ENCODE data around the gene ATP13A4. TPM values are rescaled to one million over a fixed set of nuclear protein-coding genes. Genes with fewer than 3 reads are reported as not detected.

Gene ATP13A4
- total and polyA plus RNA-seq, 8 donors: 48.4 to 262 (median 60.2) TPM

- H3K27me3 ChIP-seq: no peaks in the 10 kb centered on the region
- H3K4me1 ChIP-seq: no peaks in the 10 kb centered on the region
- ATAC-seq (peak; percentile 27), DNase-seq (peak in 1 of 4 donors; percentile 15)
- no peak for TF ChIP-seq CTCF (IDR thresholded peaks at IDR 0.05)
- peaks cover 0 to 41% of the 10 kb centered on the region in 2 donors for H3K9me3 ChIP-seq
- intact Hi-C loops (cut with DNase I): no loop called here
- no peak overlapping the region for H3K4me3 ChIP-seq
- peaks cover 3 to 6% of the 10 kb centered on the region in 2 donors for H3K36me3 ChIP-seq
- H3K27ac ChIP-seq: no peak overlapping the region
Measured at GRCh38 chr3:193418576-193419373, 135.9 kb downstream of the ATP13A4 start.

- Histone ChIP-seq H3K27me3 (no peaks in the 10 kb centered on the region), H3K36me3 (peaks cover 3 to 6% of the 10 kb centered on the region in 2 donors), H3K4me3 (no peak overlapping the region), H3K27ac (no peak overlapping the region), H3K4me1 (no peaks in the 10 kb centered on the region), H3K9me3 (peaks cover 0 to 49% of the 10 kb centered on the region in 2 donors)
- intact Hi-C loops (cut with DNase I): no loop called here
- ATAC-seq (no peak), DNase-seq (no peak)
- no peak for TF ChIP-seq CTCF (IDR thresholded peaks at IDR 0.05)
Measured at GRCh38 chr3:193416629-193417028, 138.1 kb downstream of the ATP13A4 start.

- Histone ChIP-seq H3K4me3 (no peak overlapping the region), H3K27me3 (no peaks in the 10 kb centered on the region), H3K9me3 (peaks cover 0 to under 1% of the 10 kb centered on the region in 2 donors), H3K4me1 (no peaks in the 10 kb centered on the region), H3K27ac (no peak overlapping the region), H3K36me3 (no peaks in the 10 kb centered on the region)
- TF ChIP-seq CTCF (IDR thresholded peaks at IDR 0.05): no peak
- intact Hi-C loops (cut with DNase I): no loop called here
- ATAC-seq (no peak), DNase-seq (no peak)
Measured at GRCh38 chr3:193407688-193408087, 147.0 kb downstream of the ATP13A4 start.

- Histone ChIP-seq H3K9me3 (no peaks in the 10 kb centered on the region), H3K27ac (no peak overlapping the region), H3K4me1 (no peaks in the 10 kb centered on the region), H3K4me3 (no peak overlapping the region), H3K36me3 (no peaks in the 10 kb centered on the region), H3K27me3 (no peaks in the 10 kb centered on the region)
- intact Hi-C loops (cut with DNase I): no loop called here
- DNase-seq (no peak), ATAC-seq (no peak)
- no peak for TF ChIP-seq CTCF (IDR thresholded peaks at IDR 0.05)
Measured at GRCh38 chr3:193407112-193407511, 147.6 kb downstream of the ATP13A4 start.

- H3K4me3 ChIP-seq: no peak overlapping the region
- DNase-seq (no peak), ATAC-seq (no peak)
- no peak for TF ChIP-seq CTCF (IDR thresholded peaks at IDR 0.05)
- H3K27ac ChIP-seq: no peak overlapping the region
- no peaks in the 10 kb centered on the region for H3K9me3 ChIP-seq
- intact Hi-C loops (cut with DNase I): no loop called here
- no peaks in the 10 kb centered on the region for H3K27me3 ChIP-seq
- peaks cover 0 to 4% of the 10 kb centered on the region in 2 donors for H3K4me1 ChIP-seq
- H3K36me3 ChIP-seq: no peaks in the 10 kb centered on the region
Measured at GRCh38 chr3:193403307-193403706, 151.4 kb downstream of the ATP13A4 start.
